Activated CD8-positive, alpha-beta memory T cell treated with anti-CD3 and anti-CD28 coated beads for 36 hours (primary cell): ENCODE data around the gene SCNN1G. TPM values are rescaled to one million over a fixed set of nuclear protein-coding genes. Genes with fewer than 3 reads are reported as not detected.

Experiments
- CTCF ChIA-PET: fragments of 350-600 bp; sonication (Branson Sonifier 250); formaldehyde crosslinking; loops from one replicate; lab custom pipeline; 2021; ENCODE audit warnings: antibody characterized with exemption; lab: Charles Lee
- POLR2A ChIA-PET: fragments of 350-600 bp; sonication (Branson Sonifier 250); formaldehyde crosslinking; loops from one replicate; lab custom pipeline; 2021; ENCODE audit warnings: antibody characterized with exemption; lab: Charles Lee
- total RNA-seq, 2 experiments: library from RNA; stranded (reverse); gene quantifications; one replicate each; pipeline ENCODE4 v1.2.3, GENCODE V29; 2021

Gene SCNN1G
- total RNA-seq, 2 experiments from 2014 or later, result not detected

DNA sequence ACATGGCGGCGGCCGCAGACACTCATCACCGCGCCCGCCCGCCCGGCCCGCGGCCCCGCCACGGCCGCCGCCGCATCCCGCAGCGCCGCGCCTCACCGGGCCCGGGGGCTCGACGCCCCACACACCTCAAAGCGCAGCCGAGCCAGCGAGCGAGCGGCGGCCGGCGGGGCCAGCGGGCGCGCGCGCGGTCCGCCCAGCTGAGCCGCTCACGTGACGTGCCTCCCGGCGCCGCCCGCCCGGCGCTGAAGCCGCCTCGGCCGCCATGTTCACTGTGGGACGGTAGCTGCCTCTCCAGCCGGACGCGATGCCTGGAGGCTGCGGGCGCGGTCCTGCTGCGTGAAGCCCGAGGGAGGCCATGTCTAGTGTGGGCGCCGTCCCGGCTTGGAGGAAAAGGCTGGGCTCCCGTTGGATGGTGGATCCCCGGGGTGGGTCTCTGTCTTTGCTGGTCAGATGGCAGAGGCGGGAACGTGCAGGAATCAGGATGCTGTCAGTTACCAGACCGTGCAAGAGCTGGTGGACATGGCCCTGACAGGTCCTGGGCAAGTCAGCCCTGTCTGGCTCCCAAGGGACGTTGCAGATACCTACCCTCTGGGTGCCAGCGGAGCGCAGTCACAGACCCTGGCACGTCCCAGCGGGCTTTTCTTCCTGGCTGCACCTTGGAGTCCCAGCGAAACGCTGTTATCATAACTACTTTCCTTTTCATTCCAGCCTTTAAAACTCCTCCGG is 33.1 kb upstream of the SCNN1G start, which contains the start of gene USP31:
Gene USP31 (minus strand): TSS at position 186 of the 726 bp plus-strand sequence. CDS start 182 bp downstream, at position 4.
- ChIA-PET POLR2A (no interaction called here), CTCF (interaction anchor here (0.5 kb wide), 1 partner anchor 1596 kb away, joined by 3 read pairs; no protein-coding TSS in a partner anchor)

DNA sequence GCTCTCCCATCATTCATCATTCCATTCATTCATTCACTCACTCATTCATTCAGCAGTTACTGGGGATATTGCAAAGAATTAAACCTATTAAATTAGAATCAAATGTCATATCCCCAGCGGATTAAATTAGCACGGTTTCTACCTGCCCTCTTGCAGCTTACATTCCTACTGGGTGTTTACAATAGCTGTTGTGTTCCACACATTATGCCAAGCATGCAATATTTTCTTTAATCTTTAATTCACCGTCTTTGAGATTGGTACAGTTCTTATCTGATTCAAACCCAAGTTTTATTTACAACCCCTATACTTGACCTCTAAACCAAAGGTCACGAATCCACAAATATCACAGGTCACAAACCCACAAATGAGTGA is 32.6 kb upstream of the SCNN1G start:
- ChIA-PET POLR2A (no interaction called here), CTCF (interaction anchor here (0.5 kb wide), 1 partner anchor 1596 kb away, joined by 3 read pairs; no protein-coding TSS in a partner anchor)

DNA sequence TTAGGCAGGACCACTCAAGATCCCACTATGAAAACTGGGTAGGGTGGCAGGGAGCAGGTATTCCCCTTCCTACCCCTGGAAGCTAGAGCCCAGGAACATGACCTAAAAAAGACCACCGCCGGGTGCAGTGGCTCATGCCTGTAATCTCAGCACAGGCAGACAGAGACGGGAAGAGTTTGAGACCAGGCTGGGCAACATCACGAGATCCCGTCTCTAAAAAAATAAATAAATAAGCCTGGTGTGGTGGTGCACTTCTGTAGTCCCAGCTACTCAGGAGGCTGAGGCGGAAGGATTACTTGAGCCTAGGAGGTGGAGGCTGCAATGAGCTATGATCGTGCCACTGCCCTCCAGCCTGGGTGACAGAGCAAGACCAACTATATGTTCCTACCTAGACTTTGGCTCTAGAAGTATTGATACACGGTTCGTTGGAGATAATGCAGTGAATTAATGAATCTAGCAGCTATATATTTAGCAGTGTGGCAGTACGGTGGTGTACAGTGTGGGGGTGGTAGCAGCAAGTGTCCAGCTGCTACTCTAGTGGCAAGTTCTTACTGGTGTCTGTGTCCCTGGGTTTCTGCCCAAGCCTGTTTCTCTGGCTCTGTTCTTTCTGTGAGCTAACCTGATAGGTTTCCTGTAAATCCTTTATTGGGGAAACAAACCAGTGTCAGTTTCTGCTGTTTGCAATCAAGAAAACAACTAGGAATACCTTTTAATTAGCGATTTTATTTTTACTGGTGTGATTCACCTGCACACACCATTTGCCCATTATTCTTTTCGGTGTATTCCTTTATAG is 30.0 kb upstream of the SCNN1G start:
- ChIA-PET POLR2A (no interaction called here), CTCF (no interaction called here)

DNA sequence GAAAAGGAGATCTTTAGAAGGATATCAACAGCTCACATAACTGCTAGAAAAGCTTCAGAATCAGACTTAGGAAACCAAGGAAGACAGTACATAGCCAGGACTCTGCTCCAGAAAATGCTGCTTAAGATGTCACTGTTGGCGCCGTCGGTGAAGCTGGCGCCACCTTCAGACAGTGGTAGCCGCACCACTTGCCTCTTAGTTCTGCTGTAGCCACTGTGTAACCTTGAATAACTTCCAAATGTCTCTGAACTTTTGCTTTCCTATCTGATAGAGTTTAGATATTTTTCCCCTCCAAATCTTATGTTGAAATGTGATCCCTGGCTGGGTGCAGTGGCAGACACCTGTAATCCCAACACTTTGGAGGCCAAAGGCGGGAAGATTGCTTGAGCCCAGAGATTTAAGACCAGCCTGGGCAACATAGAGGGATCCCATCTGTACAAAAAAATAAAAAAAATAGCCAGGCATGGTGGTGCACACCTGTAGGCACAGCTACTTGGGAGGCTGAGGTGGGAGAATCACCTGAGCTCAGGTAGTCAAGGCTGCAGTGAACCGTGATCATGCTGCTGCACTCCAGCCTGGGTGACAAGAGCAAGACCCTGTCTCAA is 27.0 kb upstream of the SCNN1G start:
- CTCF ChIA-PET, result no interaction called here
- POLR2A ChIA-PET, result no interaction called here

DNA sequence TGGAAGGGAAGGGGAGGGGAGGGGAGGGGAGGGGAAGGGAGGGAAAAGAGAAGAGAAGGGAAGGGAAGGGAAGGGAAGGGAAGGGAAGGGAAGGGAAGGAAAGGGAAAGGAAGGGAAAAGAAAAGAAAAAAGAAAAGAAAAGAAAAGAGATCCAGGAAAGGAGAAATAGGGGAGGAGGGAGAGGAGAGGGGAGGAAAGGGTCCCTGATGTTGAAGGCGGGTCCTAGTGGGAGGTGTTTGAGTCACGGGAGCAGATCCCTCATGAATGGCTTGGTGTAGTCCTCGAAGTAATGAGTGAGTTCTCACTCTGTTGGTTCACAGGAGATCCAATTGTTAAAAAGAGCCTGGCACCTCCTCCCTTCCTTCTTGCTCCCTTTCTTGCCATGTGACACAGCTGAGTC is 26.4 kb upstream of the SCNN1G start:
- ChIA-PET POLR2A (no interaction called here), CTCF (no interaction called here)

DNA sequence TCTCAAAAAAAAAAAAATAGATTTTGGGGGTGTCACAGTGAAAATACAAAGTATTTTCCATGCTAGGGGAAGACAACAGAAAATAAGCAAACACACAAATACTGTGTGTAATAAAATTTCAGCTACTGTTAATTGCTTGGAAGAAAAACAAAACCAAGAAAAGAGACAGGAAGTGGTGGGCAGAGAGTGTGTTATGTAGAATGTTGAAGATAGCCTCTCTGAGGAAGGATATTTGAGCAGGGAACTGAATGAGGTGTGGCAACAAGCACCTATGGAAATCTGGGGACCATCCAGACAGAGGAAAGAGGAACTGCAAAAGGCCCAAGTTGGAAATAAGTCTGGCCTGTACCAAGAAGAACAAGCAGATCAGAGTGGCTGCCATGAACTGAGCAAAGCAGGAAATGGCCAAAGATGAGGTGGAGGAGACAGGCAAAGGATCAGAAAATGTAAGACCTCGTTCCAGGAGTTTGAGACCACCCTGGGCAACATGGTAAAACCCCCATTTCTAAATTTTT is 25.5 kb upstream of the SCNN1G start:
- POLR2A ChIA-PET, result interaction anchor here (0.7 kb wide), 1 partner anchor 243 kb away, joined by 4 read pairs; no protein-coding TSS in a partner anchor
- CTCF ChIA-PET, result no interaction called here

DNA sequence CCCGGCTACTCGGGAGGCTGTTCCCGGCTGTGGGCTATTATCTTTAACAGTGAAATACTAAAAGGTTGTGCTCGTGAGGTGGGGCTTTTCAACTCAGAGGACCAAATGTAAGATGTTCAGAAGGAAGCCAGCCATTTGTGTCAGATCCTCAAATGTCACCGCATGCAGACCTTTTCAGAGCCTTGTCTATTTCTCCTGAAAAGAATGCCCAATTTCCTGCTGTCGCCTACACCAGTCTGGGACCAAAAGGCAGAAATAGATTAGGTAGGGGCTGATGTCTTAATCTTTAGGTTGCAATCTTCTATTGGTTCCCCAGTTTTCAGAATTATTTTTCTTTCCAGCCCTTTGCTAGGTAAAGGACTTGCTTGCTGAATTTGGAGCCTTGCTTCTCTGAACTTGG is 24.4 kb upstream of the SCNN1G start:
- ChIA-PET CTCF (interaction anchor here (0.6 kb wide), 1 partner anchor 232 kb away, joined by 3 read pairs; no protein-coding TSS in a partner anchor), POLR2A (no interaction called here)

DNA sequence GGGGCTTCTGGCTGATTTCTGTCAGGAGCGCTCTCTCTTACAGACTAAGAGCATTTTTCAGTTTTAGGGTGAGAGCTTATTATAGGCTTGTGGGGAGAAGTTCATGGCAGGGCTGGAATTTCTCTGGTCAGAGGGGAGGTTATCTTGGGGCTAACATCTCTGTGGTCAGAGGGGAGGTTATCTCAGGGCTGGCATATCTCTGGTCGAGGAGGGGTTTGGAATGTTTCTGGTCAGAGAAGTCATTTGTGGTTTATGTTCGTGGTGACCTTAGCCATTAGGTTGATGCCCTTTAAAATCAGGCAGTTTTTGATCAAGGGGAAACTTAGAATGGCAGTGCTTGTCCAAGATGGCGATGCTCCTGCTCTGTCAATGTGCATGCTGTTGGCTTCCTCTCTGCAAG is 22.5 kb upstream of the SCNN1G start:
- ChIA-PET CTCF (no interaction called here), POLR2A (no interaction called here)

DNA sequence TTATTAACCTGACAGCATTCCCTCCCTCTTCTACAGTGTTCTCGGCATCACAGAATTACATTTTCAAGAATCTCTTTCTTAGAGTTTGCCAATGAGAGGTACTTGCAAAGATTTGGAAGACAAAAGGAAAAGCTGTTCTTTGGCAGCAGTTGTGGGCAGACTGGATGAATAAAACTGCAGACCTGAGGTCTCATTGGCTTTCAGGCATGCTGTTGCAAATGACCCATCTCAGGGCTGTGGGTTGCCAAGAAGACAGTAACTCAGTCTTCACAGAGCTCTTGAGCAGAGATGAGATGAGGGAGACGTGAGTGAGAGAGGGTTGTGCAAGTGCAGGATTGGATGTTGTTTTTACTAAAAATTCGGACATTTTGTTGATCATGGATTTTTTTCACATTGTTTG is 22.0 kb upstream of the SCNN1G start:
- CTCF ChIA-PET, result no interaction called here
- POLR2A ChIA-PET, result no interaction called here

DNA sequence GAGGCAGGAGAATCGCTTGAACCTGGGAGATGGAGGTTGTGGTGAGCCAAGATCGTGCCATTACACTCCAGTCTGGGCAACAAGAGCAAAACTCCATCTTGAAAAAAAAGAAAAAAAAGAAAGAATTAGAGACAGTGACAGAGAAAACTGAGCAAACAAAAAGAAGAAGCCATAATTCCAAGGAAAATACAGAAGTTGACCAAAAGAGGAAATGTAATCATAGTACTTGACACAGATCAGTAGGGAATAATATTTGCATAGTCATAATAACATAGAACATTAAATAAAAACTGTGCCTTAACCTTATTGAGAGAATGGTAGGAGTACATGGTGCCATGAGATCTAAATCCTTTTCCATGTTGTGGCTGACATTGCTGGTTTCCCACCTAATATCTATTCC is 18.6 kb upstream of the SCNN1G start:
- ChIA-PET POLR2A (no interaction called here), CTCF (no interaction called here)

DNA sequence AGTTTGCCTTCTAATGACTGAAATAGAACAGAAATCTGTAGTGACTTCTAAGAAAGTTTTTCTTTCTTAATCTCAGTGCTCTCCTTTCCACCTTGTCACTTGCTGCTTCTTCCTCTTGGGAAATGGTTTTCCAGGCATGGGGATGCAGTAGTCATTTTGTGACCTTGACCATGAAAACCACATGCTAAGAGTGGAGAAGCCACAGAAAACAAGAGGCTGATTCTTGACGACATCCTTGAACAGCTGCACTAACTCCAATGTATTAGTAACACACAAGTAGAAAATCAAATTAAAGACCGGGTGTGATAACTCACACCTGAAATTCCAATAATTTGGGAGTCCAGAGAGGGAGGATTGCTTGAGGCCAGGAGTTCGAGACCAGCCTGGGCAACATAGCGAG is 17.8 kb upstream of the SCNN1G start:
- CTCF ChIA-PET, result interaction anchor here (0.7 kb wide), 1 partner anchor 494 kb away, joined by 3 read pairs; no protein-coding TSS in a partner anchor
- POLR2A ChIA-PET, result no interaction called here

DNA sequence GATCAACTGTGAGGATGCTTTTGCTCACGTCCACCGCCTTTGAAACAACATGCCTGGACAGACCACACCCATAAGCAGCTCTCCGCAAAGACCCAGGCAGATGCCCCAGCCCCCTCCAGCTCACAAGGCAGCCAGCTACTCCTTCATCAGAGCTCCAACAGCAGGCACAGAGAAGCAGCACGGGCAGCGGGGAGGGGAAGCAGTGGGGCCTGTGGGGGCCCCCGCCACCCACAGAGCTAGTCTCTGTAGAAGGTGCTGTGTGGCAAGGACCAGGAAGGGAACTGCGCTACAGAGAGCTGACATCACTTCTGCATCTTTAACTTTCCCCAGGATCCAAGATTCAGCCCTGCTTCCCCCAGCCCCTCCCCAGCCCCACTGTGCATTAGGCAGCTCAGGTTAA is 10.0 kb upstream of the SCNN1G start:
- POLR2A ChIA-PET, result no interaction called here
- CTCF ChIA-PET, result interaction anchor here (0.7 kb wide), 1 partner anchor 10 kb away, joined by 7 read pairs; no protein-coding TSS in a partner anchor

DNA sequence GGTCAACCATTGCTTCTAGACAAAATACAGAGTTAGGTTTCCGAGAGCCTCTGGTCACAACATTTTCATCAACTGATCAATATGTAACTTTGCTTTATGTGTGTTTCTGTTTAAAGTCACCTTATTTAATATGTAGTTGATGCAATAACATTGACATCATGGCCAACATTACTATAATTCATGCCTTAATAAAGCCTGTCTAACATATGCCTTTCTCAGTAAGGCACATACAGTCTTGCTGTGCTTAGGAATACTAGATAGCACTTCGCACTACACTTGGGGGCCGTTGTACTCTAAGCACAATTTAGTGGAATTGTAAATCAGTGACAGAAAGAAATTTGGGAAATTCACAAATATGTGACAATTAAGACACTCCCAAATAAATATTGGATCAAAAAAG is 9.6 kb upstream of the SCNN1G start:
- CTCF ChIA-PET, result no interaction called here
- POLR2A ChIA-PET, result no interaction called here

DNA sequence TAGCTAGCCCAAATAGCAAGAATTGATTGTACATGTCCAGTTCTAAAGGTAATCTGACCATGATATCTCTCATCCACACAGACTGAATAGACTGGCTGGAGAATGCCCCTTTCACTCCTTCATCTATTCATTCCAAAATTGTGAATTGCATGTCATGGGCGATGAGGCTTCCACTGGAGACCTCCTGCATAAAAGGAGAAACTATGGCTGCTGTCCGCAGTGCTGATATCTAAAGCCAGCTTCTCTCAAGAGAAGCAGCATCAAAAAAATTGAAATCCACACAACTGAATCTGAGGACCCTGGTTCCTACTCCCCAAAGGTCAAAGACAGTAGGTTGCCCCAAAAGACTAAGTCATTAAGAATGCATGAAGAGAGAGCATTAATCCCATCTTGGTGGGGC is 7.9 kb upstream of the SCNN1G start:
- CTCF ChIA-PET, result no interaction called here
- POLR2A ChIA-PET, result no interaction called here

DNA sequence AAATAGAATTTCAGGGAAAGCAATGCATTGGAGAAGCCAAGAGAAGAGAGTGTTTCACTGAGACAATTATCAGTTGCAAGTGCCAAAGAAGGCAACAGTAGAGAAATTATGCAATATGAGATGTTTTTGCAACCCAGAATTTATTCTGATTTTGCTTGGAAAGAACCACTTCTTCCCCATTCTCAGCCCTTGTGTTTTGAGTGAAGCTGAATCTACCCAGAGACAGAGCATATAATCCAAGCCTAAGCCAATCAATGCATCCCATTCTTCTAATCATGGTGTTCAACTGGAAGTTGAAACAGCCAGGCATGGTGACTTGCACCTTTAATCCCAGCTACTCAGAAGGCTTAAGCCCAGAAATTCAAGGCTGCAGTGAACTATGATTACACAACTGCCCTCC is 6.9 kb upstream of the SCNN1G start:
- ChIA-PET CTCF (interaction anchor here (0.9 kb wide), 1 partner anchor 259 kb away, joined by 3 read pairs; no protein-coding TSS in a partner anchor), POLR2A (no interaction called here)

DNA sequence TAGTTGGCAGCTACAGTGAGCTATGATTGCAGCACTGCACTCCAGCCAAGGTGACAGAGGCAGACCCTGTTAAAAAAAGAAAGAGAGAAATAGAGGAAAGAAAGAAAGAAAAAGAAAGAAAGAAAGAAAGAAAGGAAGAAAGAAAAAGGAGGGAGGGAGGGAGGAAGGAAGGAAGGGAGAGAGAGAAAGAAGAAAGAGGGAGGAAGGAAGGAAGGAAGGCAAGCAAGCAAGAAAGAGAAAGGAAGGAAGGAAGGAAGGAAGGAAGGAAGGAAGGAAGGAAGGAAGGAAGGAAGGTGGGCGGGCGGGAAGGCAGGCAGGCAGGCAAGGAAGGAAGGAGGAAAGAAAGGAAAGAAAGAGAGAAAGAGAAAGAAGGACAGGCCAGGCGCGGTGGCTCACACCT is 1.0 kb upstream of the SCNN1G start:
- ChIA-PET CTCF (interaction anchor here (0.6 to 1.2 kb wide), 5 partner anchors 10 to 881 kb away, joined by 3 to 9 read pairs (median 4); no protein-coding TSS in a partner anchor), POLR2A (no interaction called here)

DNA sequence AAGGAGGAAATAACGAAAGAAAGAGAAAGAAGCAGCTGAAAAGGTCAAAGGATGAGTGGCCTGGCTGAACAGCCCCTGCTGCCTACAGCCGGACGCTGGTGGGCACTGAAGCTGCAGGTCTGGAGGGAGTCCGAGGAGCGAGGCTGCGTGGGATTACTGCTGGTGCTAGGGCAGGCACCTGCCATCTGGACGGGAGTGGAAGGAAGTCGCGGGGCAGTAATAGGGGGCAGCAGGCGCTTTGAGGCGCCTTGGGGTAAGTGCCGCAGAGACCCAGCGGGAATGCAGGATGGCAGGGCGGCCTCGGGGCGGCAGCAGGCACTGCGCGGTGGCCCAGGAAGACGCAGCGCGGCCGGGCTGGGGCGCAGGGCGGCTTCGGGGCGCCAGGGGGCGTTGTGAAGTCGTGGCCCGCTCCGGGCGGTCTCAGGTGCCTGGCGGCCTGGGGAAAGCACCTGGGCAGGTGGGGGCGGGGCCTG is 303 bp upstream of the SCNN1G start:
- CTCF ChIA-PET, result interaction anchor here (0.6 to 2.4 kb wide), 5 partner anchors 9 to 882 kb away, joined by 3 to 13 read pairs (median 3); no protein-coding TSS in a partner anchor
- POLR2A ChIA-PET, result no interaction called here

DNA sequence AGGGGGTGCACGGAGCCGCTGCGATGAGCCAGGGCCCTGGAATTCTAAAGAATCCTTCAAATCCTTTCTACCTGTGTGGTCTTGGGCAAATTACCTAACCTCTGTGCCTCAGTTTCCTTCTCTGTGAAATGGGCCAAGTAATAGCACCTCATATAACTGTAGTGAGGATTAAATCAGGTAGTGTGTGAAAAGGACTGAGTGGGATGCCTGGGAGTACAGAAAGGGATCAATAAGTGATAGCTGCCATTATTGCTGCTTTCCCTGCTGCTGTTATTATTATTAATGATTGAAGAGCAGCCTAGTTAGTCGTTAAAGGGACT is 958 bp downstream of the SCNN1G start:
- CTCF ChIA-PET, result interaction anchor here (1.0 to 2.4 kb wide), 2 partner anchors 251 to 253 kb away, joined by 6 to 13 read pairs; no protein-coding TSS in a partner anchor
- POLR2A ChIA-PET, result no interaction called here

DNA sequence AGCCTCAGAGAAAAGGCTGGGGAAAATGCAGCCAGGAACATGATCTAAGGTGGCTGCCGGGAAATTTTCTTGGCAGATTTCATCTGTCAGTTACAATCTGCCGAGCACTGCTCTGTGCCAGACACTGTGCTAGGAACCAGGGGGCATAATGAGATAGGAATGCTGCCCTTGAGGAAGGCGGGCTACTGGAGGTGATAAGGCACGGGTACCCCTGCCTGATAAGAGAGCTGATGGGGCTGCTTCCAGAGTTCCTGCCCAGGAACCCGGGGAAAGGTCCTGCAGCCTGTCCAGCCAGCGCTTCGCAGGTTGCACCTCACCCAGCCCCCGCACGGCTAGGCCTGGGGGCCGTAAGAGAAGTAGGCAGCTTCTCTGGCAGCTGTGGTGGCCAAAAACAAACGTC is 3.1 kb downstream of the SCNN1G start:
- CTCF ChIA-PET, result no interaction called here
- POLR2A ChIA-PET, result interaction anchor here (0.5 kb wide), 1 partner anchor 455 kb away, joined by 3 read pairs; no protein-coding TSS in a partner anchor
